Panc1 (cell line): Measurements from ENCODE around the gene IL1R1.

ENCODE experiments used
- SIN3A ChIP-seq: IDR thresholded peaks from 2 replicates; pipeline ENCODE4 v1.6.1; 2012; ENCODE audit warnings: low read depth, mild to moderate bottlenecking, low read length, moderate library complexity, borderline replicate concordance; ENCODE audit not compliant: insufficient read depth
- TF ChIP-seq, protein P1 (sequence below): fragments of 450-650 bp; IDR thresholded peaks from 2 replicates; pipeline ENCODE4 v1.5.1; 2017; ENCODE audit warnings: mild to moderate bottlenecking
- TF ChIP-seq, protein P2 (sequence below), 2 experiments: IDR thresholded peaks; 2 replicates each; pipeline ENCODE4 v1.6.1; 2011 to 2012; ENCODE audit warnings: low read depth in 2 of 2, control low read depth in 1 of 2, low read length in 1 of 2, mild to moderate bottlenecking in 1 of 2, moderate library complexity in 1 of 2; ENCODE audit not compliant: insufficient read depth in 1 of 2

GRCh38 chr2:102137138-102137537 lies 5.4 kb upstream of the IL1R1 start:
- TF ChIP-seq, protein P1, sequence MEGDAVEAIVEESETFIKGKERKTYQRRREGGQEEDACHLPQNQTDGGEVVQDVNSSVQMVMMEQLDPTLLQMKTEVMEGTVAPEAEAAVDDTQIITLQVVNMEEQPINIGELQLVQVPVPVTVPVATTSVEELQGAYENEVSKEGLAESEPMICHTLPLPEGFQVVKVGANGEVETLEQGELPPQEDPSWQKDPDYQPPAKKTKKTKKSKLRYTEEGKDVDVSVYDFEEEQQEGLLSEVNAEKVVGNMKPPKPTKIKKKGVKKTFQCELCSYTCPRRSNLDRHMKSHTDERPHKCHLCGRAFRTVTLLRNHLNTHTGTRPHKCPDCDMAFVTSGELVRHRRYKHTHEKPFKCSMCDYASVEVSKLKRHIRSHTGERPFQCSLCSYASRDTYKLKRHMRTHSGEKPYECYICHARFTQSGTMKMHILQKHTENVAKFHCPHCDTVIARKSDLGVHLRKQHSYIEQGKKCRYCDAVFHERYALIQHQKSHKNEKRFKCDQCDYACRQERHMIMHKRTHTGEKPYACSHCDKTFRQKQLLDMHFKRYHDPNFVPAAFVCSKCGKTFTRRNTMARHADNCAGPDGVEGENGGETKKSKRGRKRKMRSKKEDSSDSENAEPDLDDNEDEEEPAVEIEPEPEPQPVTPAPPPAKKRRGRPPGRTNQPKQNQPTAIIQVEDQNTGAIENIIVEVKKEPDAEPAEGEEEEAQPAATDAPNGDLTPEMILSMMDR, result no peak
- no peak for TF ChIP-seq SIN3A
- TF ChIP-seq, protein P2, sequence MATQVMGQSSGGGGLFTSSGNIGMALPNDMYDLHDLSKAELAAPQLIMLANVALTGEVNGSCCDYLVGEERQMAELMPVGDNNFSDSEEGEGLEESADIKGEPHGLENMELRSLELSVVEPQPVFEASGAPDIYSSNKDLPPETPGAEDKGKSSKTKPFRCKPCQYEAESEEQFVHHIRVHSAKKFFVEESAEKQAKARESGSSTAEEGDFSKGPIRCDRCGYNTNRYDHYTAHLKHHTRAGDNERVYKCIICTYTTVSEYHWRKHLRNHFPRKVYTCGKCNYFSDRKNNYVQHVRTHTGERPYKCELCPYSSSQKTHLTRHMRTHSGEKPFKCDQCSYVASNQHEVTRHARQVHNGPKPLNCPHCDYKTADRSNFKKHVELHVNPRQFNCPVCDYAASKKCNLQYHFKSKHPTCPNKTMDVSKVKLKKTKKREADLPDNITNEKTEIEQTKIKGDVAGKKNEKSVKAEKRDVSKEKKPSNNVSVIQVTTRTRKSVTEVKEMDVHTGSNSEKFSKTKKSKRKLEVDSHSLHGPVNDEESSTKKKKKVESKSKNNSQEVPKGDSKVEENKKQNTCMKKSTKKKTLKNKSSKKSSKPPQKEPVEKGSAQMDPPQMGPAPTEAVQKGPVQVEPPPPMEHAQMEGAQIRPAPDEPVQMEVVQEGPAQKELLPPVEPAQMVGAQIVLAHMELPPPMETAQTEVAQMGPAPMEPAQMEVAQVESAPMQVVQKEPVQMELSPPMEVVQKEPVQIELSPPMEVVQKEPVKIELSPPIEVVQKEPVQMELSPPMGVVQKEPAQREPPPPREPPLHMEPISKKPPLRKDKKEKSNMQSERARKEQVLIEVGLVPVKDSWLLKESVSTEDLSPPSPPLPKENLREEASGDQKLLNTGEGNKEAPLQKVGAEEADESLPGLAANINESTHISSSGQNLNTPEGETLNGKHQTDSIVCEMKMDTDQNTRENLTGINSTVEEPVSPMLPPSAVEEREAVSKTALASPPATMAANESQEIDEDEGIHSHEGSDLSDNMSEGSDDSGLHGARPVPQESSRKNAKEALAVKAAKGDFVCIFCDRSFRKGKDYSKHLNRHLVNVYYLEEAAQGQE (IDR thresholded peaks at IDR 0.05; ENCODE audit: insufficient read depth in 1 of 2, low read depth in 2 of 2, low read length in 1 of 2), result no peak
